HG03521 (cell line): ENCODE results near the gene EPHB2.
"Not testable (repeated sequence)": the region's sequence is repeated elsewhere in the genome, so short reads cannot be mapped to it uniquely, and the experiment has no call there.

ENCODE experiments used
- ATAC-seq: cut with Tn5 transposase; IDR thresholded peaks from one replicate; pipeline ENCODE4 v1.9.1; 2021; ENCODE audit warnings: mild to moderate bottlenecking, moderate library complexity; ENCODE audit not compliant: unreplicated experiment

Gene EPHB2

GRCh38 chr1:22932803-22933470 is 222.3 kb downstream of the EPHB2 start:
- no peak for ATAC-seq

GRCh38 chr1:22935433-22935832 is 224.8 kb downstream of the EPHB2 start:
- ATAC-seq: no peak

- ATAC-seq: no peak
Observed at GRCh38 chr1:22936681-22937080, 226.0 kb downstream of the EPHB2 start.

GRCh38 chr1:22941257-22941656 is 230.6 kb downstream of the EPHB2 start:
- no peak for ATAC-seq

- ATAC-seq: no peak
Observed at GRCh38 chr1:22944346-22945055, 233.9 kb downstream of the EPHB2 start.

GRCh38 chr1:22945171-22945570 is 234.5 kb downstream of the EPHB2 start:
- ATAC-seq: not testable (repeated sequence)

GRCh38 chr1:22949822-22950331 is 239.2 kb downstream of the EPHB2 start:
- no peak for ATAC-seq

GRCh38 chr1:22951796-22952195 is 241.2 kb downstream of the EPHB2 start:
- ATAC-seq: no peak

- no peak for ATAC-seq
Observed at GRCh38 chr1:22952694-22953056, 242.0 kb downstream of the EPHB2 start.

- ATAC-seq: no peak
Observed at GRCh38 chr1:22953057-22953739, 242.6 kb downstream of the EPHB2 start.

- ATAC-seq: no peak
Observed at GRCh38 chr1:22953740-22954141, 243.1 kb downstream of the EPHB2 start.

GRCh38 chr1:22955146-22955545 is 244.5 kb downstream of the EPHB2 start:
- ATAC-seq: no peak

- no peak for ATAC-seq
Observed at GRCh38 chr1:22957066-22957465, 246.4 kb downstream of the EPHB2 start.

- ATAC-seq: no peak
Observed at GRCh38 chr1:22958556-22958955, 247.9 kb downstream of the EPHB2 start.

- no peak for ATAC-seq
Observed at GRCh38 chr1:22959545-22960360, 249.1 kb downstream of the EPHB2 start.

GRCh38 chr1:22962558-22962957 is 251.9 kb downstream of the EPHB2 start:
- no peak for ATAC-seq

GRCh38 chr1:22963044-22963677 is 252.5 kb downstream of the EPHB2 start:
- no peak for ATAC-seq

GRCh38 chr1:22966309-22966708 is 255.7 kb downstream of the EPHB2 start:
- no peak for ATAC-seq

GRCh38 chr1:22967833-22968232 is 257.2 kb downstream of the EPHB2 start:
- ATAC-seq: no peak

- no peak for ATAC-seq
Observed at GRCh38 chr1:22969304-22969709, 258.7 kb downstream of the EPHB2 start.

GRCh38 chr1:22970096-22970495 is 259.5 kb downstream of the EPHB2 start:
- no peak for ATAC-seq
